Epithelial cell of proximal tubule (primary cell): Measurements from ENCODE around the gene ANKRD28. TPM values are rescaled to one million over a fixed set of nuclear protein-coding genes. Genes with fewer than 3 reads are reported as not detected.

Experiments
- DNase-seq: peaks from one replicate; pipeline ENCODE4 v3.0.0-alpha.2; 2011; ENCODE audit warnings: low read depth
- H3K4me3 ChIP-seq: 2 replicates; pipeline ENCODE4 v1.5.1; 2011; ENCODE audit warnings: low read depth, mild to moderate bottlenecking, low read length
- CTCF ChIP-seq: conservative IDR thresholded peaks from 2 replicates; pipeline ENCODE4 v1.5.1; 2012; ENCODE audit warnings: low read depth, mild to moderate bottlenecking, low read length
- total RNA-seq: library from RNA; depleted of rRNA; stranded (reverse); fragments of >200 nt; gene quantifications from 2 replicates; pipeline ENCODE4 v1.2.3, GENCODE V29; 2015

The ANKRD28 gene
- total RNA-seq, 1 donor from 2014 or later = 17.3 TPM

- TF ChIP-seq CTCF = no peak
- no peak for DNase-seq
- H3K4me3 ChIP-seq = no peak overlapping the region
Observed at GRCh38 chr3:15804553-15805095, 6.8 kb upstream of the ANKRD28 start.

- no peak for DNase-seq
- TF ChIP-seq CTCF = no peak
- H3K4me3 ChIP-seq = no peak overlapping the region
Observed at GRCh38 chr3:15803921-15804320, 6.1 kb upstream of the ANKRD28 start.

GRCh38 chr3:15801298-15801697 lies 3.5 kb upstream of the ANKRD28 start:
- no peak for DNase-seq
- no peak for TF ChIP-seq CTCF
- no peak overlapping the region for H3K4me3 ChIP-seq

- TF ChIP-seq CTCF = no peak
- DNase-seq = no peak
- no peak overlapping the region for H3K4me3 ChIP-seq
Observed at GRCh38 chr3:15800780-15801179, 3.0 kb upstream of the ANKRD28 start.

- H3K4me3 ChIP-seq = no peak overlapping the region
- no peak for DNase-seq
- TF ChIP-seq CTCF = no peak
Observed at GRCh38 chr3:15800327-15800726, 2.5 kb upstream of the ANKRD28 start.

GRCh38 chr3:15798533-15799245 lies 910 bp upstream of the ANKRD28 start:
- DNase-seq = no peak
- H3K4me3 ChIP-seq = no peak overlapping the region
- no peak for TF ChIP-seq CTCF
